Activated CD8-positive, alpha-beta memory T cell treated with anti-CD3 and anti-CD28 coated beads, Interleukin-2, amount 50 U/mL, for 1 hour (primary cell): ENCODE data around the gene LEMD2.

ENCODE experiments used
- DNase-seq: peaks from one replicate; pipeline ENCODE4 v3.0.0-alpha.2; 2020; ENCODE audit errors: extremely low read depth

The LEMD2 gene

GRCh38 chr6:33721508-33721907 is 67.4 kb downstream of the LEMD2 start:
- no peak for DNase-seq
